HG02870 (cell line): ENCODE measurements around the gene CA9.

Source experiments
- ATAC-seq: cut with Tn5 transposase; IDR thresholded peaks from one replicate; pipeline ENCODE4 v1.9.1; 2021; ENCODE audit warnings: mild to moderate bottlenecking, moderate library complexity; ENCODE audit not compliant: unreplicated experiment

CA9 gene

GRCh38 chr9:35690614-35691333, 17.0 kb downstream of the CA9 start:
- ATAC-seq: no peak

- no peak for ATAC-seq
These were observed 17.6 kb downstream of the CA9 start for GRCh38 chr9:35691334-35691650.

- no peak for ATAC-seq
These were observed 18.1 kb downstream of the CA9 start for GRCh38 chr9:35691757-35692301.

GRCh38 chr9:35695943-35696401, 22.2 kb downstream of the CA9 start:
- ATAC-seq: no peak

- ATAC-seq: peak; percentile 68
These were observed 22.9 kb downstream of the CA9 start for GRCh38 chr9:35696520-35697215.

GRCh38 chr9:35697486-35697885, 23.8 kb downstream of the CA9 start:
- ATAC-seq: no peak

- ATAC-seq: no peak
These were observed 24.5 kb downstream of the CA9 start for GRCh38 chr9:35698231-35698630.

GRCh38 chr9:35700031-35700430, 26.3 kb downstream of the CA9 start:
- no peak for ATAC-seq

- ATAC-seq: no peak
These were observed 27.2 kb downstream of the CA9 start for GRCh38 chr9:35700942-35701341.

- ATAC-seq: no peak
These were observed 29.0 kb downstream of the CA9 start for GRCh38 chr9:35702696-35703095.

GRCh38 chr9:35703906-35704672, 30.4 kb downstream of the CA9 start:
- no peak for ATAC-seq

GRCh38 chr9:35705372-35705771, 31.6 kb downstream of the CA9 start:
- ATAC-seq: no peak

- no peak for ATAC-seq
These were observed 32.2 kb downstream of the CA9 start for GRCh38 chr9:35705836-35706430.

- ATAC-seq: no peak
These were observed 33.2 kb downstream of the CA9 start for GRCh38 chr9:35706951-35707350.

GRCh38 chr9:35708146-35708545, 34.4 kb downstream of the CA9 start:
- no peak for ATAC-seq

- ATAC-seq: no peak
These were observed 37.2 kb downstream of the CA9 start for GRCh38 chr9:35710818-35711500.

- ATAC-seq: peak; percentile 66
These were observed 38.0 kb downstream of the CA9 start for GRCh38 chr9:35711501-35712428.

GRCh38 chr9:35712762-35713400, 39.2 kb downstream of the CA9 start:
- no peak for ATAC-seq

GRCh38 chr9:35713578-35713977, 39.9 kb downstream of the CA9 start:
- no peak for ATAC-seq
